NCI-H1092 (cell line): ENCODE measurements around the gene TMEM143.
A peak's percentile ranks its signal among the peaks of the same experiment; 100 is the strongest.
"Not testable (repeated sequence)": the region's sequence is repeated elsewhere in the genome, so short reads cannot be mapped to it uniquely, and the experiment has no call there.

Experiments
- DNase-seq: peaks from one replicate; lab custom pipeline; 2025; lab: John Stamatoyannopoulos, UW

The TMEM143 gene

DNA sequence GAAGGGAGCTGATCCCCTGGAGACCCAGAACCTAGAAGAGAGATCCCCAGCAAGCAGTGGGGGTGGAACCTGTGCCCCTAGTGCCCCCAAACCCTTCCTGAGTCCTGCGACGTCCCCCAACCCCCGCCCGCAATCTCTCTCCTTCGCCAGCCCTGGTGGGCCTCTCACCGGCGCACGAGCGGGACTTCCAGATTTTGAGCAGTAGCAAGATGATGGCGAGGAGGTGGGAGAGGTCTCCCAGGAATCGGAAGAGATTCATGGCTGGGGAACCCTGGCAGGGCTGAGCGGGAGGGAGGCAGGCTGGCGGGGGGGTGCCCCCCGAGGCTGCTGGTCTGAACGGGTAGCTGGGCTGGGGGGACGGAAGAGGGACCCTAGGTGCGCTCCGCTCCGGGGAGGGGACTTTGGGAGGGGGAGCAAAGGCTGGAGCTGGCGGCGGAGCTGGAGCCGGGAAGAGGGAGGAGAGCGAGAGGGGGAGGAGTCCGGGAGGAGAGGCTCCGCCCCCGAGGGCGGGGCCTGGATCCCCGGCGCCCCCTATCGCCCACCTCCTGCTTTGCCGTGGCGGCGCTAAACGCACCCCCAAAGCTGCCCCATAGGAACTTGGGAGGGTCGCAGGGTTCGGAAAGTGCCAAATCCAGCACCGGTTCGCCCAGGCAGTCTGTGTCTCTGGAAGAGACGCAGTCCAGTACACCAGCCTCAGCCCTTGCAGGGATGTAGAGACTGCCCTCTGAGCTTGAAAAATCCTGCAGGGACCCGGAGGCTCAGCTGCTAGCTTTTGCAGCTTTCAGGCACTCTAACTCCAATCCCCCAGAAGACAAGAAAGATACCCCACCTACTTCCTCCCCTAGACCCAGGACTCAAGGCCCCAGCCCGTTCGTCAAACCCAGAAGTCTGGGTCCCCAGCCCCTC, 27.6 kb upstream of the TMEM143 start, which contains the start of gene KDELR1:
TSS of gene KDELR1 (minus strand) at position 452 of the 906 bp plus-strand sequence. CDS start at position 259, 193 bp downstream.
- peak; percentile 59 for DNase-seq

DNA sequence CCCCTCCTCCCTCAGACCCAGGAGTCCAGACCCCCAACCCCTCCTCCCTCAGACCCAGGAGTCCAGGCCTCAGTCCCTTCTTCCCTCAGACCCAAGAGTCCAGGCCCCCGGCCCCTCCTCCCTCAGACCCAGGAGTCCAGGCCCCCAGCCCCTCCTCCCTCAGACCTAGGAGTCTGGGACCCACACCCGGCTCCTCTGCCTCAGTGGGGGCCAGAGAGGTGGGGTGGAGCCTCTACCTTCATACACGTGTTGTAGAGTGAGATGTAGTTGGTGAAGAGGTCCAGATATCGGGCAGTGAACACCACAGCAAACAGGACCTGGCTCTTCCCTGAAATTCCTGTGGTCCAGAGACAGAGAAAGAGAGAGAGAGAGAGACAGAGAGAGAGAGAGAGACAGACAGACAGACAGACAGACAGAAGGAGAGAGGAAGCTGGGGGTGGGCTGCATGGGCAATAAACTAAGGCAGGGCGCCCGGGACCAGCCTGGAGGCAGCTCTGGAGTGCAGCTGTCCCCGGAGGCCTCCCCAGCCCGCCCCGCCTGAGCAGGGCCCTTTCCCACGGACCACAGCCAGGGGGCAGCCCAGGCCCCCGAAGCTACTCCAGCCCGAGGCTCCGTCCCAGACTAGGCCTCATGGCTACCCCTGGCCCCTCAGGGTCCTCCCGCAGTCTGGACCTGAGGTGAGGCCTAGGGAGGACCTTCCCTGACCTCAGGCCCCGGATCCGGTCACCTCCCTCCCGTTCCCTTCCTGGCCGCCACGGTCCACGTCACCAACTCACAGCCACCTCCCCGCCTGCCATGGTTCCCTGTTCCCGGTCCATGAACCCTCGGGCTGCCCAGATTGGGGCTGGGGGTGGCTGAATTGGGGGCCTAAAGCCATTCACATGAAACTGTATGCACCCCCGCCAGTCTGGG, 26.7 kb upstream of the TMEM143 start:
- DNase-seq: no peak

DNA sequence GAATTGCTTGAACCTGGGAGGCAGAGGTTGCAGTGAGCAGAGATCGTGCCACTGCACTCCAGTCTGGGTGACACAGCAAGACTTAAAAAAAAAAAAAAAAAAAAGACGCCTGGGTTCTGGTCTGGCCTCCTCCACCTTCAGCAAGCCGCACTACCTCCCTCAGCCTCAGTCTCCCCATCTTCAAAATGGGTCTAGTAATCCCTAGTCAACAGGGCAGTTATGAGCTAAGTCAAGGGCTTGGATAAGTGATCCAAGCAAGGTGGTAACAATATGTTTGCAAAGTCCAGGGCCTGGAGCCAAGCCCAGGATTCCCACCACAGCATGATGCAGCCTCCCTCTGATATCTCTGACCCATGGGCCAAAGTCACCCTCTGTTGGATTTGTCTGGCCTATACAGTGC, 23.2 kb upstream of the TMEM143 start:
- no peak for DNase-seq

DNA sequence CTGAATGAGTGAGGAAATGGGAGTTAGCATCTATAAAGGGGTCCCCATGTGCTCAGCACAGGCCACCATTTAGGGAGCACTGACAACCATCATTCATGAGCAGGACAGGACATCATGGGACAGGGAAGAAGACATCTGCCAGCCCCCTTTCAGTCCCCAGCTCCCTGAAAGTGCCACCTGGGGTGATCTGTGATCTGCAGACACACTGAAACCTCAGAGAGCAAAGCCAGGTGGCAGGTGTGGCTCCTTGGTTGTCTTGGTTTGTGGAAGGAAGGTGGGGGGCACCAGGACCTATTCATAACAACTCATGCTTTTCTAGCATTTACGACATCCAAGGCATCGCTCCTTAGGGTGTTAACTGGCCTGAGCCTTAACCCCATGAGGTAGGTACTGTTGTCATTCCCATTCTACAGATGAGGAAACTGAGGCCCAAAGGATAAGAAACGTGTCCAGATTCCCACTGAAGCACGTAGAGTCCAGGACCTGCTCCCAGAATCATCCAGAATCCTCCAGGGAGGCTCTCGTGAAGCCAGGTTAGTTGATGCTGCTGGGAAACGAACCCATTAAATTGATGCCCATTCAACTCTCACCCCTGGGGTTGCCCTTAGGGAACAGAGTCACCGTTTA, 21.8 kb upstream of the TMEM143 start:
- DNase-seq: no peak

DNA sequence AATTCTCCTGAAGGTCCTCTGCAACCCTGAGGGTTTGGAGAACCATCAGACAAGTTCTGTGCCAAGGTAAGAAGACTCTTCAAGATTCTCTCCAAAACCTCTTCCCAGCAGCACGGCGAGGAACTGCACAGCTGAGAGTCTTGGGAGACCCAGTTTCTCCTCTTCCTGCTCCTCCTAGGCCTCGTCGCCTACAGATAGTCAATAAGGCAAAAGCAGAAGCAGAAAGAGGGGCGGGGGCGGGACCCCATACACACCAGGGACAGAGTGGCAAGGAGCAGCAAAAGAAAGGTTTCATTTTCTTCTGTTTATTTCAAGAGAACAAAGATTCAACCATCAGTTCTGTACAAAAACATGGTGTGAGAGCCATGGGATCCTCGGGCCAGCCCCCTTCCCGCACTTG, 18.5 kb upstream of the TMEM143 start:
- no peak for DNase-seq

DNA sequence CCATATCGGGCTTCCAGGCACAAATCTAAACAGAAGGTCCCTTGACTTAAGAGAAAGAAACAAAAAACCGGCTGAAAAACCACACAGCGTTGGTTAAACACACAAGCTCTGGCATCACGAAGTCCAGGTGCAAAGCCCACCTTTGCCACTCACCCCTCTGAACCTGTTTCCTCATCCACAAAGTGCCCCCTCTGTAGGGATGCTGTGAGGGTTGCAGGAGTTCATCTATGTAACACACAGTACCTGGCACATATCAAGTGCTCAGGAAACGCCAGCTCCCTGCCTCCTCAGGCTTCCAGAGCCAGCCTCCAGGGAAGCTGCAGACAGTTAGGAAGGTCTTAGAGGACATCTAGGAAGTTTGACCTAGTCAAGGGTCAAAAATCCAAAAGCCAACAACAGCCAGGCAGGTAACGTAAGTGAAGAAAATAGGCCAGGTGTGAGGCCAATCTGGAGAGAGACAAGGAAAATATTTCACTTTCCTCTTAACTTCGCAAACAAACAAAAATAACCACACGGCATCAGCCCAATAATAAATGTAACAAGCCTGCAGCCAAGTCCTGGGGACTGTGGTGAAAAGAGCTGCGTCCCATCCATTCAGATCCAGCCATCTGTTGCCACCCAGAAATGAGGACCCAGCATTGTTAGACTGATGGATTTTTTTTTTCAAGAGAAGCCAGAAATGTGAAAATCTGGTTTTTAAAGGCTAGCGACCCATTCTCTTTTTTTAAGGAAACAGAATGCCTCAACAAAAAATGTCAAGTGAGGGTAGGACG, 17.6 kb upstream of the TMEM143 start:
- no peak for DNase-seq

DNA sequence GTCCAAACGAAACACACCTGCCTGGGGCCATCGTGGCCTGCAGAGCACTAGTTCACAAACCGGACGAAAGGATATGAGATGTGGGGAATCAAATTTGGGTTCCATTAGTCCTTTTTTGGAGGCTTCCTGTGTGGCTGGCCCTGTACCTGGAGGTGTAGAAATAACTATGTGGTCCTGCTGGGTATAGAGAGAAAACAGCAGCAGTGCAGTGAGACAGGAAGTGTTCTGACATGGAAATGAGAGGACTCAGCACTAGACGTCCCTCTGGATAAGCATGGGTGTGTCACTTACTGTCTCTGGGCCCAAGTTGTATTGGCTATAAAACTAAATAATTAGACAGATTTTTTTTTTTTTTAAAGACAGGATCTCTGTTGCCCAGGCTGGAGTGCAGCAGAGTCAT, 15.3 kb upstream of the TMEM143 start:
- DNase-seq: no peak

DNA sequence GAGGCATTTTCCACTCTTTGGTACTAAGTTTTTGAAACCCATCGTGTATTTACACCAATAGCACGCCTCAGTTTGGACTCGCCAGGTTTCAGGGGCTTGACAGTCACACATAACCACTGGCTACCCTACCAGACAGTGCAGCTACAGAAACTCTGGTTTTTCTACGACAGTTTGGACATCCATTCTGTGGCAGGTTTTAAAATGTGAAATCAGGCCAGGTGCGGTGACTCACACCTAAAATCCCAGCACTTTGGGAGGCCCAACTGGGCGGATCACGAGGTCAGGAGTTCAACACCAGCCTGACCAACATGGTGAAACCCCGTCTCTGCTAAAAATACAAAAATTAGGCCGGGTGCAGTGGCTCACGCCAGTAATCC, 14.4 kb upstream of the TMEM143 start:
- no peak for DNase-seq

DNA sequence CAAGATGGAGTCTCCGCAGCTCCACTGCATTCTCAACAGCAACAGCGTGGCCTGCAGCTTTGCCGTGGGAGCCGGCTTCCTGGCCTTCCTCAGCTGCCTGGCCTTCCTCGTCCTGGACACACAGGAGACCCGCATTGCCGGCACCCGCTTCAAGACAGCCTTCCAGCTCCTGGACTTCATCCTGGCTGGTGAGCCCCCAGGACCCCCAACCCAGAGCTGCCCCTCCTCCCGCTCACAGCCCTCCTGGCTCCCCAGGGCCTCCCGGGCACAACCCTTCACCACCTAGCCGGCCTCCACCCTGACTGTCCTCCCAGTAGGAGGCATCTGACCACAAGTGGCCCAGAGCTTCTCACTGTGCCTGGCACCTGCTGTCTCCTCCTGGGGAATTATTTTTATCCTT, 9.8 kb upstream of the TMEM143 start:
- DNase-seq: no peak

DNA sequence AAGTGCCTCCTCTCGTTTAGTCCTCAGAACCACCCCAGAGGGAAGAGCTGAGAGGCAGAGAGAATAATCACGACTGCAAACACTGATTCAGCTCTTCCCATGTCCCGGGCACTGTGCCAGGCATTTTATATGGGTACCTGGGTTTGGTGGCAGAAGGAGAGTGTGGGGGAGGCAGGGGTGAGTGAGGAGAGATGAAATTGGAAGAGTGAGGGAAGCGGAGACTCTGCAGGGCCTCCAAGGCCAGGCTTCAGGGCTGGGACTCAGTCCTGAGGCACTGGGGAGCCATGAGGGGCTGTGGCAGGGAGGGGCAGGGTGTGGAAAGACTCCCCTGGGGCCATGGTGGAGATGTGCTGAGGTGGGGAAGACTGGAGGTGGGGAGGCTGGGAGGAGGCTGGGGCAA, 9.2 kb upstream of the TMEM143 start:
- DNase-seq: peak; percentile 86

DNA sequence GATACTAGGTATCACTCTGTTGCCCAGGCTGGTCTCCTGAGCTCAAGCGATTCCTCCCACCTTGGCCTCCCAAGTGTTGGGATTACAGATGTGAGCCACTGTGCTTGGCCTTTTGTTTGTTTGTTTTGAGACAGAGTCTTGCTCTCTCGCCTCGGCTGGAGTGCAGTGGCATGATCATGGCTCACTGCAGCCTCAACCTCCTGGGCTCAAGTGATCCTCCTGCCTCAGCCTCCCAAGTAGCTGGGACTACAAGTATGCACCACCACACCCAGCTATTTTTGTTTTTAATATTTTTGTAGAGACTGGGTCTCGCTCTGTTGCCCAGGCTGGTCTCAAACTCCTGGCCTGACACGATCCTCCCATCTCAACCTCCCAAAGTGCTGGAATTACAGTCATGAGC, 8.0 kb upstream of the TMEM143 start:
- not testable (repeated sequence) for DNase-seq

DNA sequence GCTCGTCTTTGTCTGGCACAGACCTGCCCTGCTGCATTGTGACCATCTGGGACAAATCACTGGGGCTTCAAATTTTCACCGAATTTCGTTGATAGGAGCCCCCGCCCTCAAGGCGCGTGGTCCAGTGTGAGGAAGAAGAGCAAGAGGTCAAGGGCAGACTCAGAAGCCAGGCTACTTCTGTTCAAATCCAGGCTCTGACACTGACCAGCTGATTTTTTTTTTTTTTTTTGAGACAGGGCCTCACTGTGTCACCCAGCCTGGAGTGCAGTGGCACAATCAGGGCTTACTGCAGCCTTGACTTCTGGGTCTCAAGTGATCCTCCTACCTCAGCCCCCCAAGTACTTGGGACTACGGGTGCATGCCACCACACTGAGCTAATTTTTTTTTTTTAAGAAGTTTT, 7.6 kb upstream of the TMEM143 start:
- DNase-seq: no peak

DNA sequence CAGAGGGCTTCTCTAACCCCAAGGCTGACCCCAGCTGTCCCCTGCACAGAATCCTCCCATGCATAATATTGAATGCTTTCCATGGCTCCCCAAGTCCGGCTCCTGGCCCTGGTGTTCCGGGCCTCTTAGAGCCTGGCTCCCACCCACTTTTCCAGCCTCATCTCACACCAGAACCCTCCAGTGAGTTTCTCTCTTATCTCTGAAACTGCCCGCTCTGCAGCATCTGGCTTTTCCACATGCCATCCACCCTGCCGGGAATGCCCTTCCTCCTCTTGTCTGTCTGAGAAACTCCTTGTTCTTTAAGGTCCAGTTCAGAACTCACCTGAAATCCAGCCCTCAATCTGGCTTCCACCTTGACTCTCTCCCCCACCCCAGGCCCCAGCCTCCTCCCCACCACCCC, 7.2 kb upstream of the TMEM143 start:
- DNase-seq: no peak

DNA sequence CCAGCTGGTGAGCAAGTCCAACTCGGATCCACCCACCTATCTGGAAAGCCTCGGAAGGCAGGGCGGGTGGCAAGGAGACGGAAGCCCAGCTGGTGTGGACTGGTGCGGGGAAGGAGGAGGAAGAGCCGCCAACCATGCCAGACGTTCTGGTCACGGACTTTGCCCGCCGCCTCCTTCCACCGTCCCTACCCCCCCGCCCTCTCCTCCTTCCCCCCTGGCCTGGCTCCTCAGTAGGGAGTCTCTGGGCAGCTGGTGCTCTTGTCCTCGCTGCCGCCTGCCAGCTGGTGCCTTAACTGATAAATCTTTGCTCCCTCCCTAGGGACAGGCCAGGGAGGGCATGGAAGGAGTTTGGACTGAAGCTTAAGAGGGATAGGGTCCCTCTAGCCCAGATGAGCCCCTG, 5.2 kb upstream of the TMEM143 start:
- peak; percentile 15 for DNase-seq

DNA sequence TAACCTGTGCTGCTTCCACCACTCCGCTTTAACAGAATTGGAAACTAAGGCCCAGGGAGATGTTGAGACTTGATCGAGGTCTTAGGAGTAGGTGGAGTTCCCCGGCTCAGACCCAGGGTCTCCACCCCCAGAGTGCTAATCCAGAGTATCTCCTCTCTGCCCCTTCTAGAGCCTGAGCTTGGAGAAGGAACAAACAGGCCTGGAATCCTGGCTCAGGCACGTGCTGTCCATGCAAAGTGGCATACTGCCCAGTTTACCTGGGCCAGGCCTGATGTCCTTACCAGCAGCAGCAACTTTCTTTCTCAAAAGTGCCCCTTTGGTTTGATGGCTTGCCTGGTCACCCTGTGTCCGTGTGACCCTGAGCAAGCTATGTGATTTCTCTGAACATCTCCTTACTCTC, 4.1 kb upstream of the TMEM143 start:
- DNase-seq: no peak

DNA sequence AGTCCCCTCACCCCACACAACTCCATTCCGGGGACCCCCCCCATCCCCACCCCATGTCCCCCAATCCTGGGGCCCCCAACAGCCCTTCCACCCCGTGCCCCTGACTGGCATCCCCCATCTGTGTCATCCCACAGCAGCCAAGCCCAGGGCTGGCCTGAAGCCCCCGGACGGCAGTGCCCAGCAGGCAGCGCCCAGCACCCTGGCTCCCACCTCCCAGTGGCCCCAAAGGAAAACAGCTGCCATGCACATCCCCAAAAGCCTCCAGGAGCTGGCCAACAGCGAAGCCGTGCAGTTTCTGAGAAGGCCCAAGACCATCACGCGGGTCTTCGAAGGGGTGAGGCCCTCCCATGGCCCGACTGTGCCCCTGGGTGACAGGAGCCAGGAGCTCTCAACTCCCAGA, 1.9 kb upstream of the TMEM143 start:
- no peak for DNase-seq

DNA sequence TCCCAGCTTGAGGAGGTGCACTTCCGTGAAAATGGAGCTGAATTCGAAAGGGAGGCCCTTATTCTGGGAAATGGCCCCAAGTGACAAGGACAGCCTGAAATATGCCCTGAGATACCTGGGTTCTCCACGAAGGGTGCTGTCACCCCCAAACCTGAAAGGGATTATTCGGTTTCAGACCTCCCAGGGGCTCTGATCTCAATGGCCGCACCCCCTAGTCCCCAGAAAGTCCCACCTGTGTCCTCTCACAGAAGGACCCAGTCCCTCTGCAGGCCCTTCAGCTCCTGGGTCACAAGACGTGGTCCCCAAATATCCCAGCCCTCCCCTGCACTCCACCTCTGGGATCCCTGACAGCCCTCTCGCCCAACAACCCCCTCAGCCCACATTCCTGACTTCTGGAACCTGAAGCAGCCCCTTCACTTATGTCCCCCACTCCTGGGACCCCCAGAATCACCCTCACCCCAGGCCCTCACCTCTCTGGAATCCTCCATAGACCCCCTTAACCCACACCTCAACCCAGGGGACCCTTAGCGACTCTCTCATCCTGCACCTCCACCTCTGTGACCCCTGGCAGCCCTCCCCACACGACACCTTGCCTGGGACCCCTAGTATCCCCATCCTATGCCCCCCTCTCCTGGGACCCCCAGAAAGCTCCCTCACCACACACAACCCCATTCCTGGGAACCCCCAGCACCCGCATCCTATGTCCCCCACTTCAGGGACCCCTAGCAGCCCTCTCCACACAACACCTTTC, 1.0 kb upstream of the TMEM143 start:
- no peak for DNase-seq

DNA sequence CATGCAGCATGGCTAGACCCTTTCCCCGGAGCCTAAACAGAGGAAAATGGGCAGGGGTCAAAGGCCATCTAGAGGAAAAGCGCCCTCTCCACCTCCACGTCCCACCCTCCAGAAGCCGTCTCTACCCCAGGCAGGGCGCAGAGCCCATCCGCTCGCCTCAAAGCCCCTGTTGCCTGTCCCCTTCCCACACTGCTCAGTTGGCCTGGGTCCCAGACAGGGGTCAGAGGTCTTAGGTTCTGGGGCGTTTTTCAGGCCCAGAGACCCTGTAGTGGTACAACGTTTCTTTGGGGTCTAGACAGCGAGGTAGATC, 285 bp downstream of the TMEM143 start:
- no peak for DNase-seq

DNA sequence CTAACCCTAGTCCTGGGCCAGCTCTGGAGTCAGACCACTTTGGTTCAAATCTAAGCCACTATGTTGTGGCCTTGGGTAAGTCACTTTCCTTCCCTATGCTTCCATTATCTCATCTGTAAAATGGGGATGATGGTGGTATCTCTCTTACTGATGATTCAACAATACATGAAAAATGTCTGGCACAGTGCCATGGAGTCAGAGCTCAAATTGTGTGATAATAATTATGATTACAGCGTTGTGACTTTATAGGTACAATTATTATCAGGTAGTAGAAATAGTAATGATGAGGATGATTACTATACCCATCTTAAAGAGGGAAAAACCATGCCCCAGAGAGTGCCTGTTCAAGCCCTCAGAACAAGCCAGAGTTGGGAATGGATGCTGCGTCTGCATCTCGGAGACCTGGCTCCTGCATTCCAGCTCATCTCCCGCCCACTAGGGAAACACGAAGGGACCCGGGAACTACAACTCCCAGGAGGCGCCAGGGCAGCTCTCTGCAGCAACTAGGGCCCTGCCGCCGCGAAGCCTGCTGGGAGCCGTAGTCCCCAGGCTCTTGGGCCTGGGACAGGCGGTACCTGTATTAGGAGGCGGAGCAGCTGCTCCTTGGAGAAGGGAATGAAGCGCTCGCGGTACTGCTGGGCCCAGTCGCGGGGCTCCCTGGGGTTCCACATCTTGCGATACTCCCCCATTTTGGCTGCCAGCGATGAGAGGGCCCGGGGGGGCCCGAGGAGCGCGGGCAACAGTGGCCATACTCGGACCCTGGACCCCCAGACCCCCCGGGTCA, 832 bp downstream of the TMEM143 start:
- DNase-seq: peak; percentile 93

DNA sequence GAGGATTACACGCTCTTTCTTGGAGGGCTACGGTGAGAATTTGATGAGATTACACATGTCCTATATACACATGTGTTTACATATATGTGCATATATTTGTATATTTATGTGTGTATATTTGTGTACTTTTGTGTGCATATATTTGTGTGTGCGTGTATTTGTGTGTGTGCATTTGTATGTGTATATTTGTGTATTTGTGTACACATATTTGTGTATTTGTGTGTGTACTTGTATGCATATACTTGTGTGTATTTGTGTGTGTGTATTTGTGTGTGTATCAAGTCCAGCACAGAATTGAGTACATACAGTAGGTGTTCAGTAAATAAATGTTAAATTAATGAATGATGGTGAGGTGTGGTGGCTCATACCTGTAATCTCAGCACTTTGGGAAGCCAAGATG, 1.8 kb downstream of the TMEM143 start:
- DNase-seq: no peak
